DOHH2 (cell line): ENCODE measurements around the gene ASAP2.

ENCODE experiments used
- EZH2phosphoT487 ChIP-seq: fragments of 200-600 bp; sonication (generic); IDR thresholded peaks from 2 replicates; pipeline ENCODE4 v1.6.1; 2017; ENCODE audit warnings: borderline replicate concordance, mild to moderate bottlenecking, antibody characterized with exemption, low read length, moderate library complexity, mixed read lengths
- TF ChIP-seq, protein P1 (sequence below): fragments of 200-600 bp; sonication (generic); IDR thresholded peaks from one replicate; pipeline ENCODE4 v1.5.1; 2014; ENCODE audit warnings: antibody characterized with exemption, mild to moderate bottlenecking, low read depth, low read length; ENCODE audit not compliant: poor library complexity, severe bottlenecking

DNA sequence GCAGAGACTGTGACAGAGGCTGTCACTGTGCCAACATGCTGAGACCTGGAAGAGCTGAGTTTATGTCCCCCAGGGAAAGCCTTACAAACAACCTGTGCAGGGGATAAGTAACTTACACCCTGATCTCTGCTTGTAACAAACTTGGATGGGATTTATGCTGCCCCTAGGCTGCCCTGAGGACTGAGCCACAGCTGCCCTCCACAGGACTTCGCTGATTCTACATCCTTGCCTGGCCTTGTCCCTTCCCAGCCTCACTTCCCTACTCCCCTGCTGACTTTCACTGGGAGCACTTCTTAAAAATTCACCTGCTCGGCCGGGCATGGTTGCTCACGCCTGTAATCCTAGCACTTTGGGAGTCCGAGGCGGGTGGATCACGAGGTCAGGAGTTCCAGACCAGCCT, 45.9 kb upstream of the ASAP2 start:
- TF ChIP-seq, protein P1, sequence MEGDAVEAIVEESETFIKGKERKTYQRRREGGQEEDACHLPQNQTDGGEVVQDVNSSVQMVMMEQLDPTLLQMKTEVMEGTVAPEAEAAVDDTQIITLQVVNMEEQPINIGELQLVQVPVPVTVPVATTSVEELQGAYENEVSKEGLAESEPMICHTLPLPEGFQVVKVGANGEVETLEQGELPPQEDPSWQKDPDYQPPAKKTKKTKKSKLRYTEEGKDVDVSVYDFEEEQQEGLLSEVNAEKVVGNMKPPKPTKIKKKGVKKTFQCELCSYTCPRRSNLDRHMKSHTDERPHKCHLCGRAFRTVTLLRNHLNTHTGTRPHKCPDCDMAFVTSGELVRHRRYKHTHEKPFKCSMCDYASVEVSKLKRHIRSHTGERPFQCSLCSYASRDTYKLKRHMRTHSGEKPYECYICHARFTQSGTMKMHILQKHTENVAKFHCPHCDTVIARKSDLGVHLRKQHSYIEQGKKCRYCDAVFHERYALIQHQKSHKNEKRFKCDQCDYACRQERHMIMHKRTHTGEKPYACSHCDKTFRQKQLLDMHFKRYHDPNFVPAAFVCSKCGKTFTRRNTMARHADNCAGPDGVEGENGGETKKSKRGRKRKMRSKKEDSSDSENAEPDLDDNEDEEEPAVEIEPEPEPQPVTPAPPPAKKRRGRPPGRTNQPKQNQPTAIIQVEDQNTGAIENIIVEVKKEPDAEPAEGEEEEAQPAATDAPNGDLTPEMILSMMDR: no peak
- TF ChIP-seq EZH2phosphoT487: no peak
